Measurements from ENCODE around the gene LRMDA. TPM values are rescaled to one million over a fixed set of nuclear protein-coding genes. Genes with fewer than 3 reads are reported as not detected.

LRMDA gene
- total and polyA plus RNA-seq, 4 experiments from 2014 or later, result not detected

DNA sequence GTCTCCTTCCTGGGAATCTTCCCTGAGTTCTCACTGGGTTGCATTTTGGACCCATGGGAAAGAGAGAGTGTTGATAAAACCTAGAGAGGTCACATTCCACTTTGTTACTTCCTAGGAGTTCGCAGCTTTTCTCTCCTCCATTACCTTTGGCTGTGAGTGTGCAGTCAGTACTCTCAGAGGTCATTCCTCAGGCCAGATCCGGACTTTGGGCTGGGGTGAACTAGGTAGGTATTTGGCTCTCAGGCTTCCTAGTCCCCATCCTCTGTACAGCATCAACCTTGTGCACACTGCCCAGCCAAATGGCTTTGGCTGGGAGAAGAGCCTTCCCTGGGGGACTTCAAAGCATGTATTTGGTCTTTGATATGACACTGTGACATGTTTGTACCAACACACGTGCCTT lies 508.1 kb downstream of the LRMDA start:
- H3K27ac ChIP-seq (ENCODE audit: low read depth, low read length), result no peak overlapping the region
- intact Hi-C loops (cut with micrococcal nuclease), result no loop called here
- no peaks in the 10 kb centered on the region for H3K36me3 ChIP-seq (ENCODE audit: insufficient read depth, low read length)
- H3K27me3 ChIP-seq (ENCODE audit: insufficient read depth, low read length), result no peaks in the 10 kb centered on the region
- ChIA-PET CTCF (ENCODE audit: partially characterized antibody) (no interaction called here), POLR2A (ENCODE audit: partially characterized antibody) (no interaction called here)
- H3K9me3 ChIP-seq (ENCODE audit: control insufficient read depth in 1 of 2, low read length in 2 of 2), result no peaks in the 10 kb centered on the region
- Mint-ChIP-seq H3K4me3 (no peak overlapping the region), H3K36me3 (no peaks in the 10 kb centered on the region), H3K27me3 (peaks cover 0 to 4% of the 10 kb centered on the region in 2 donors), H3K27ac (no peak overlapping the region), H3K4me1 (no peaks in the 10 kb centered on the region), H3K9me3 (peaks cover 0 to 5% (median 3%) of the 10 kb centered on the region in 8 donors)
- no peak overlapping the region for H3K4me3 ChIP-seq (ENCODE audit: low read length in 2 of 2)
- DNase-seq, result no peak
- no peaks in the 10 kb centered on the region for H3K4me1 ChIP-seq (ENCODE audit: insufficient read depth, low read length)

DNA sequence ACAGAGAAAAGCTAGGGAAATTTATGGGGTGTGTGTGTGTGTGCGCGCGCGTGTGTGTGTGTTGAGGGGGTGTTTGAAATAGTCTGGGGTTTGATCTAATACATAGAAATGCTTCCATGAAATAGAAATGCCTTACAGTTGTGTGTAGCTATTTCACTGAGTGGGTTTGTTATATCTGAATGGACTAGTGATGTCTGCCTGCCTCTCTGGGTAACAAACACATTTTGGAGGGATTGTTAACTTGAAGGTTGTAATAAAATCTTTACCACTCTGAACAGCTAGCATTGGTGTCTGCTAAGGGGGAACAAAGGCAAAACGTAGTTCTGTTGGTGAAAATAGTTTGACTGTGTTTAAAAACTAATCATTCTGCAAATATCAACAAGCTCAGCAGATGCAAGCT lies 509.3 kb downstream of the LRMDA start:
- Mint-ChIP-seq H3K9me3 (peaks cover 0 to 16% (median 4%) of the 10 kb centered on the region in 8 donors), H3K36me3 (no peaks in the 10 kb centered on the region), H3K4me1 (no peaks in the 10 kb centered on the region), H3K27me3 (peaks cover 0 to 1% of the 10 kb centered on the region in 2 donors), H3K27ac (no peak overlapping the region), H3K4me3 (no peak overlapping the region)
- intact Hi-C loops (cut with micrococcal nuclease), result no loop called here
- ChIA-PET CTCF (ENCODE audit: partially characterized antibody) (no interaction called here), POLR2A (ENCODE audit: partially characterized antibody) (no interaction called here)
- Histone ChIP-seq H3K36me3 (ENCODE audit: insufficient read depth, low read length) (no peaks in the 10 kb centered on the region), H3K27ac (ENCODE audit: low read depth, low read length) (no peak overlapping the region), H3K27me3 (ENCODE audit: insufficient read depth, low read length) (no peaks in the 10 kb centered on the region), H3K4me1 (ENCODE audit: insufficient read depth, low read length) (no peaks in the 10 kb centered on the region), H3K9me3 (ENCODE audit: control insufficient read depth in 1 of 2, low read length in 2 of 2) (no peaks in the 10 kb centered on the region), H3K4me3 (ENCODE audit: low read length in 2 of 2) (no peak overlapping the region)
- DNase-seq, result no peak

DNA sequence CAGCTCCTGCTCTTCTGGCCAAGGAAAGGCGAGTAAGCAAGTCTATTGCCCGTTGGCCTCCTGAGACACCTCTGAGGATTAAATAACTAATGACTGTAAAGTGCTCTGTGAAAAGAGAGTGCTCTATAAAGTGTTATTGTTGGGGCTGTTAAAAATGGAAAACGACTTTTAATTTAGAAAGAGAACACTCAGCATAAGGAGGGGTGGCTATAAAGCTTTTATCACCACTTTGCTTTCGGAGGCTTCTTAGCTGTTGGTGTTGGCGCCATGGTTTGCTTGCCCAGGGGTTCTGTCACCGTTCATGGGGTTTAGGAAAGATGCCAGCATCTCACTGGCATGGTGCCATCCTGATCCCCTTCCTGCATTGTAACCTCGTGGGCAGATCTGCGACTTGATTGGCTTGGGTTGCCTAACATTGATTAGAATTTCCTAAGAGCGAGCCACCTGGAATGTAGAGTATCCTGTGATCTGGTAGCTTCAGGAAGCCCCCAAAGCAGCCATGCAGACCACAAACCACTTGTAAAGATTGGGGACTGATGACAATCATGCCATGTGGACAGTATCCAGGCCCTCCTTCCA lies 509.9 kb downstream of the LRMDA start:
- Histone ChIP-seq H3K9me3 (ENCODE audit: control insufficient read depth in 1 of 2, low read length in 2 of 2) (no peaks in the 10 kb centered on the region), H3K4me1 (ENCODE audit: insufficient read depth, low read length) (no peaks in the 10 kb centered on the region), H3K27me3 (ENCODE audit: insufficient read depth, low read length) (no peaks in the 10 kb centered on the region), H3K27ac (ENCODE audit: low read depth, low read length) (no peak overlapping the region), H3K4me3 (ENCODE audit: low read length in 2 of 2) (no peak overlapping the region), H3K36me3 (ENCODE audit: insufficient read depth, low read length) (no peaks in the 10 kb centered on the region)
- ChIA-PET CTCF (ENCODE audit: partially characterized antibody) (no interaction called here), POLR2A (ENCODE audit: partially characterized antibody) (no interaction called here)
- Mint-ChIP-seq H3K27me3 (peaks cover 0 to 1% of the 10 kb centered on the region in 2 donors), H3K4me1 (no peaks in the 10 kb centered on the region), H3K9me3 (peaks cover 0 to 17% (median 4%) of the 10 kb centered on the region in 8 donors), H3K4me3 (no peak overlapping the region), H3K27ac (no peak overlapping the region), H3K36me3 (no peaks in the 10 kb centered on the region)
- DNase-seq, result no peak
- intact Hi-C loops (cut with micrococcal nuclease), result no loop called here

DNA sequence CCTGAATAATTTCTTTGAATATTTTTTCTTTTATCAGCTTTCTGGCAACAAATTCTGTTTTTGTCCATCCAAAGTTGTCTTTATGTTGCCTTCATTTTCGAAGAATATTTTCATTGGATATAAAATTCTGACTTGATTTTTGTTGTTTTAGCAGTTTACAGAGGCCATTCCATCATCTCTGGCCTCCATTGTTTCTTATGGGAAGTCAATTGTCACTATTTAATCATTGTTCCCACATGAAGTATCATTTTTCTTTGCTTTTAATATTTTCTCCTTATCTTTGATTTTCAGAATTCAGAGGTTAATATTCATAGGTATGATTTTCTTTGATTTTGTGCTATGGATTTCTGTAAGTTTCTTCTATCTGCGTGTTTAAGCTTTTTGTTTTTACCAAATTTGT lies 512.6 kb downstream of the LRMDA start:
- Histone ChIP-seq H3K4me3 (ENCODE audit: low read length in 2 of 2) (no peak overlapping the region), H3K27me3 (ENCODE audit: insufficient read depth, low read length) (no peaks in the 10 kb centered on the region), H3K36me3 (ENCODE audit: insufficient read depth, low read length) (no peaks in the 10 kb centered on the region), H3K4me1 (ENCODE audit: insufficient read depth, low read length) (no peaks in the 10 kb centered on the region), H3K9me3 (ENCODE audit: control insufficient read depth in 1 of 2, low read length in 2 of 2) (no peaks in the 10 kb centered on the region), H3K27ac (ENCODE audit: low read depth, low read length) (no peak overlapping the region)
- no peaks in the 10 kb centered on the region for H3K27me3 Mint-ChIP-seq
- intact Hi-C loops (cut with micrococcal nuclease), result no loop called here
- no peaks in the 10 kb centered on the region for H3K36me3 Mint-ChIP-seq
- ChIA-PET CTCF (ENCODE audit: partially characterized antibody) (no interaction called here), POLR2A (ENCODE audit: partially characterized antibody) (no interaction called here)
- H3K9me3 Mint-ChIP-seq, result peaks cover 0 to 17% (median 4%) of the 10 kb centered on the region in 8 donors
- H3K4me1 Mint-ChIP-seq, result no peaks in the 10 kb centered on the region
- no peak for DNase-seq
- H3K4me3 Mint-ChIP-seq, result no peak overlapping the region
- no peak overlapping the region for H3K27ac Mint-ChIP-seq

DNA sequence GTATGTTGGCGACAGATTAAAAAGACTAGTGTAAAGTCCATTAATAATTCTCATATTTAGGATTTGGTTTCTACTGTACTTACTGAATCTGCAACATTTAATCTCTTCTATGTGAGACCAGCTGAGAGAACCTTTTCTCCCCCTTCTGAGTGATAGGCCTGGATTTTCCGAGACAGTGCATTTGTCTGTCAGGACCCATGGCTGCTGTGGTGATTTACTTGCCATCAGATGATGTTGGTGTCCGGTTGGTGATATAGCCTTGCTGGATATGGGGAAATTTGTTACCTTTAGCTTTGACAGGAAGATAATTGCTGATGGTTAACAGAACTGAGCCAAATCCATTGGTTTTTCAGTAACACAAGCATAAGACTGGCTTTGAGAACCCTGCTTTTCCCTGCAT lies 517.2 kb downstream of the LRMDA start:
- no peak overlapping the region for H3K4me3 Mint-ChIP-seq
- H3K9me3 ChIP-seq (ENCODE audit: control insufficient read depth in 1 of 2, low read length in 2 of 2), result no peaks in the 10 kb centered on the region
- ChIA-PET POLR2A (ENCODE audit: partially characterized antibody) (no interaction called here), CTCF (ENCODE audit: partially characterized antibody) (no interaction called here)
- no peaks in the 10 kb centered on the region for H3K36me3 ChIP-seq (ENCODE audit: insufficient read depth, low read length)
- no peak overlapping the region for H3K27ac Mint-ChIP-seq
- no peak overlapping the region for H3K27ac ChIP-seq (ENCODE audit: low read depth, low read length)
- H3K4me1 Mint-ChIP-seq, result no peaks in the 10 kb centered on the region
- DNase-seq, result no peak
- H3K9me3 Mint-ChIP-seq, result peaks cover 0 to 20% (median 4%) of the 10 kb centered on the region in 8 donors
- no peaks in the 10 kb centered on the region for H3K27me3 ChIP-seq (ENCODE audit: insufficient read depth, low read length)
- H3K27me3 Mint-ChIP-seq, result peaks cover 0 to under 1% of the 10 kb centered on the region in 2 donors
- intact Hi-C loops (cut with micrococcal nuclease), result no loop called here
- H3K4me1 ChIP-seq (ENCODE audit: insufficient read depth, low read length), result no peaks in the 10 kb centered on the region
- H3K4me3 ChIP-seq (ENCODE audit: low read length in 2 of 2), result no peak overlapping the region
- no peaks in the 10 kb centered on the region for H3K36me3 Mint-ChIP-seq

DNA sequence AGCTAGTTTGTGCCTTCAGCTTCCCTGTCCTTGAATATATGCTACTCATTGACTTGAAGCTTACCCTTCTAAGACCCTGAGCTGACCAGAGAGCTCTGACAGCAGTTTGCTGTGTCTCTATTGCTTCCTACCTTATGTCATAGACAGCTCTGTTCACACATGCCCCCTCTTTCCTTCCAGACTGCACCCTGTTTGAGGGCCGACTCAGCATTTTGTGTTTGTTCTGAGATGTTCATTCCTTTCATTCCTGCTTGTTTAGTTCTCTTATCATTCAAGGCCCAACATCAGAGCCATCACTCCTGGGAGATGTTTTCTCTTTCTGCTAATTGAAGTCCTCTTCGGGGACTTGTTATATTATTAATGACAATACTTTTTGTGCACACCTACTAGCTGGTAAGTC lies 518.9 kb downstream of the LRMDA start:
- Mint-ChIP-seq H3K4me3 (no peak overlapping the region), H3K27me3 (peaks cover 0 to 2% of the 10 kb centered on the region in 2 donors), H3K36me3 (no peaks in the 10 kb centered on the region), H3K9me3 (peaks cover 0 to 9% (median under 1%) of the 10 kb centered on the region in 8 donors), H3K27ac (no peak overlapping the region), H3K4me1 (no peaks in the 10 kb centered on the region)
- no peaks in the 10 kb centered on the region for H3K36me3 ChIP-seq (ENCODE audit: insufficient read depth, low read length)
- no peak overlapping the region for H3K27ac ChIP-seq (ENCODE audit: low read depth, low read length)
- no peaks in the 10 kb centered on the region for H3K4me1 ChIP-seq (ENCODE audit: insufficient read depth, low read length)
- no peak overlapping the region for H3K4me3 ChIP-seq (ENCODE audit: low read length in 2 of 2)
- intact Hi-C loops (cut with micrococcal nuclease), result no loop called here
- ChIA-PET POLR2A (ENCODE audit: partially characterized antibody) (no interaction called here), CTCF (ENCODE audit: partially characterized antibody) (no interaction called here)
- no peak for DNase-seq
- no peaks in the 10 kb centered on the region for H3K9me3 ChIP-seq (ENCODE audit: control insufficient read depth in 1 of 2, low read length in 2 of 2)
- no peaks in the 10 kb centered on the region for H3K27me3 ChIP-seq (ENCODE audit: insufficient read depth, low read length)

DNA sequence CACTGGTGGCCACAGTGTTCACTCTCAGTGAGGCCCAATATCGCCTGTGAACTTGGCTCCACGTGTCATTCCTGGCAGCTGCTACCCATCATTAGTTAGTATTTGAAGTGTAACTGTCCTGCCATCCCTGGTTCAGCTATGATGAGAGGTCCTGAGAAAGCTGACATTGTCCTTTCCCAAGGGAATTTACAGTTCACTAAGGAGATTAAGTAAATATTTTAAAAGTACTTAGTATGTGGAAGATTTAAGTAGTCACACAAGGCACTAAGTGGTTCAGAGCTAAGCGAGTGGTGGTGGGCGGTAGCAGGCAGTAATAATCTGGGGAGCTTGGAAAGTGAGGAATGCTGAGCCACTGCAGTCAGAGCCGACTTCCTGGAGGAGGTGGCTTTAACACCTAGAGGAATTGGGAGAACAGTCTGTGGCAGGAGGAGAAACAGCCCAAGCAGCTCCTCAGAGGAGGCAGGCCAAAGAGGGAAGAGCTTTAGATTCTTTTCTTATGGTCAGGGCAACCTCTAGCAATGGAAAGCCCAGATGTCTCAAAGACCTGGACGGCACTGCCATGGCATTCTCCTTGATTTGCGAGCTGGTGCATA lies 519.7 kb downstream of the LRMDA start:
- POLR2A ChIA-PET (ENCODE audit: partially characterized antibody), result no interaction called here

More for the DNA sequence above, 519.7 kb downstream of the LRMDA start:
- no peaks in the 10 kb centered on the region for H3K36me3 Mint-ChIP-seq
- no peak overlapping the region for H3K27ac Mint-ChIP-seq
- H3K9me3 Mint-ChIP-seq, result peaks cover 0 to 3% (median 0%) of the 10 kb centered on the region in 8 donors
- peaks cover 0 to 4% of the 10 kb centered on the region in 2 donors for H3K27me3 Mint-ChIP-seq
- CTCF ChIA-PET (ENCODE audit: partially characterized antibody), result no interaction called here
- no peaks in the 10 kb centered on the region for H3K4me1 Mint-ChIP-seq
- H3K36me3 ChIP-seq (ENCODE audit: insufficient read depth, low read length), result no peaks in the 10 kb centered on the region
- intact Hi-C loops (cut with micrococcal nuclease), result no loop called here
- no peaks in the 10 kb centered on the region for H3K27me3 ChIP-seq (ENCODE audit: insufficient read depth, low read length)
- no peak overlapping the region for H3K27ac ChIP-seq (ENCODE audit: low read depth, low read length)
- H3K4me1 ChIP-seq (ENCODE audit: insufficient read depth, low read length), result no peaks in the 10 kb centered on the region
- H3K4me3 Mint-ChIP-seq, result no peak overlapping the region
- no peak overlapping the region for H3K4me3 ChIP-seq (ENCODE audit: low read length in 2 of 2)
- H3K9me3 ChIP-seq (ENCODE audit: control insufficient read depth in 1 of 2, low read length in 2 of 2), result no peaks in the 10 kb centered on the region
- DNase-seq, result no peak
